Type B pancreatic cell (in vitro differentiated cells): ENCODE data around the gene LIMCH1. TPM values are rescaled to one million over a fixed set of nuclear protein-coding genes. Genes with fewer than 3 reads are reported as not detected.
A peak's percentile ranks its signal among the peaks of the same experiment; 100 is the strongest.

Experiments
- DNase-seq: peaks from one replicate; pipeline ENCODE4 v3.0.0; 2021; ENCODE audit warnings: mixed read lengths; ENCODE audit not compliant: unreplicated experiment; ENCODE audit errors: extremely low spot score
- H3K27ac Mint-ChIP-seq: 2 replicates; pipeline ENCODE4 v1.8.0; 2021; ENCODE audit warnings: mild to moderate bottlenecking, mixed read lengths
- H3K27me3 Mint-ChIP-seq: 2 replicates; pipeline ENCODE4 v1.8.0; 2021; ENCODE audit warnings: mixed read lengths
- H3K36me3 Mint-ChIP-seq: 2 replicates; pipeline ENCODE4 v1.8.0; 2021; ENCODE audit warnings: mixed read lengths
- H3K4me1 Mint-ChIP-seq: one replicate; pipeline ENCODE4 v1.8.0; 2021; ENCODE audit warnings: mixed read lengths; ENCODE audit not compliant: unreplicated experiment
- H3K4me3 Mint-ChIP-seq: 2 replicates; pipeline ENCODE4 v1.8.0; 2021; ENCODE audit warnings: mild to moderate bottlenecking, mixed read lengths
- H3K9me3 Mint-ChIP-seq: 2 replicates; pipeline ENCODE4 v1.8.0; 2021; ENCODE audit warnings: mixed read lengths
- total RNA-seq: library from RNA; stranded (reverse); gene quantifications from 2 replicates; pipeline ENCODE4 v1.2.1, GENCODE V29; 2021; ENCODE audit warnings: low replicate concordance
- TF ChIP-seq, protein P1 (sequence below): fragments of 200-600 bp; sonication (generic); conservative IDR thresholded peaks from 2 replicates; pipeline ENCODE4 v1.5.0; 2021; ENCODE audit warnings: antibody characterized with exemption, mild to moderate bottlenecking

The LIMCH1 gene
- total RNA-seq, 1 donor from 2014 or later = 67.9 TPM

DNA sequence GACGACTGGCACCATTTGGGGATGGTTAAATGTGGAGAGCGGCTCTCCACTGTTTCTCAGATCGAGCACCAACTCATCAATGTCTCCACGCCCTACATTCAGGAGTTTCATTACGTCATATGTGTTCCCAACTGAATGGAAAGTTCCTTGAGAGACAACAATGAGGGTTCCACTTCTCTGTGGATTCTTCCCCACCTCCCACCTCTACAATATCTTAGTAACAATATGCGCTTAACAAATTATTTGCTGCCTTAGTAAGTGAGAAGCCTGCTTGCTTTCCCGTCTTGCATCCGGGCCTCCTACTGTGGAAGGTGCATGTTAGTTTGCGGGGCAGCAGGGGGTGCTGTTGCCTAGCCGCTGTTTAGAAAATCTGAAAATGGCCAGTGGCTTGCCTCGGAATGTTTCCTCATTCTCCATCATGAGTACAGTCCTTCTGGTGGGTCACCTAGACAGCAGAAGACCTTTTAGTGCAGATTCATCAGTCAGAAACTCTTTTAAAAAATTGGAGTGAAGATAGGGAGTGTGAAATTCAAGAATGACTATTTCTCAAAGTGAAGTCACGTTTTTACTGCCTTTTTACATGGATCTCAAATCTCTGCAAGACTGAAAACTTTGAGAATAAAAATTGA, 154.9 kb downstream of the LIMCH1 start:
- Mint-ChIP-seq H3K27me3 (no peaks in the 10 kb centered on the region), H3K36me3 (peaks cover 6% of the 10 kb centered on the region), H3K4me1 (peaks cover 4% of the 10 kb centered on the region), H3K9me3 (no peaks in the 10 kb centered on the region), H3K27ac (peak overlapping the region; percentile 14), H3K4me3 (no peak overlapping the region)
- TF ChIP-seq, protein P1, sequence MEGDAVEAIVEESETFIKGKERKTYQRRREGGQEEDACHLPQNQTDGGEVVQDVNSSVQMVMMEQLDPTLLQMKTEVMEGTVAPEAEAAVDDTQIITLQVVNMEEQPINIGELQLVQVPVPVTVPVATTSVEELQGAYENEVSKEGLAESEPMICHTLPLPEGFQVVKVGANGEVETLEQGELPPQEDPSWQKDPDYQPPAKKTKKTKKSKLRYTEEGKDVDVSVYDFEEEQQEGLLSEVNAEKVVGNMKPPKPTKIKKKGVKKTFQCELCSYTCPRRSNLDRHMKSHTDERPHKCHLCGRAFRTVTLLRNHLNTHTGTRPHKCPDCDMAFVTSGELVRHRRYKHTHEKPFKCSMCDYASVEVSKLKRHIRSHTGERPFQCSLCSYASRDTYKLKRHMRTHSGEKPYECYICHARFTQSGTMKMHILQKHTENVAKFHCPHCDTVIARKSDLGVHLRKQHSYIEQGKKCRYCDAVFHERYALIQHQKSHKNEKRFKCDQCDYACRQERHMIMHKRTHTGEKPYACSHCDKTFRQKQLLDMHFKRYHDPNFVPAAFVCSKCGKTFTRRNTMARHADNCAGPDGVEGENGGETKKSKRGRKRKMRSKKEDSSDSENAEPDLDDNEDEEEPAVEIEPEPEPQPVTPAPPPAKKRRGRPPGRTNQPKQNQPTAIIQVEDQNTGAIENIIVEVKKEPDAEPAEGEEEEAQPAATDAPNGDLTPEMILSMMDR = peak; percentile 95
- no peak for DNase-seq

DNA sequence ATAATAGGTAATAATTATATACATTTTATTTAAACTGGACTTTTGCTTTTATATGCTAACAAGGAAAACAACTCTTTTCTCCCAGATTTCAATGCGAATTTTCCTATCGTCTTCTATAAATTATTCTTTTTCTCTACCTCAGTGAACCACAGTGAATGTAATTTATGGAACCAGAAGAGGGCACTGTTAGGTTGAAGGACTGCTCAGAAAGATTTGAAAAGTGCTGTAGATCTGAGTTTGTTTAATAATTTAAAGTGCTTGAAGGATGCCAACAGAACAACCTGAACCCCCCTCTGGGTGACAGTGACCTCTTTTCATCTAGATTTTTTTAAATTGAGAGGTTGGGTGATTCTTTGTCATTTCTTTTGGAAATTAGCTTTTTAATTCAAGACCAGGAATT, 155.7 kb downstream of the LIMCH1 start:
- Mint-ChIP-seq H3K4me1 (peaks cover 4% of the 10 kb centered on the region), H3K4me3 (no peak overlapping the region), H3K27ac (no peak overlapping the region), H3K36me3 (peaks cover 4% of the 10 kb centered on the region), H3K27me3 (no peaks in the 10 kb centered on the region), H3K9me3 (no peaks in the 10 kb centered on the region)
- no peak for DNase-seq
- TF ChIP-seq, protein P1 = peak; percentile 79

DNA sequence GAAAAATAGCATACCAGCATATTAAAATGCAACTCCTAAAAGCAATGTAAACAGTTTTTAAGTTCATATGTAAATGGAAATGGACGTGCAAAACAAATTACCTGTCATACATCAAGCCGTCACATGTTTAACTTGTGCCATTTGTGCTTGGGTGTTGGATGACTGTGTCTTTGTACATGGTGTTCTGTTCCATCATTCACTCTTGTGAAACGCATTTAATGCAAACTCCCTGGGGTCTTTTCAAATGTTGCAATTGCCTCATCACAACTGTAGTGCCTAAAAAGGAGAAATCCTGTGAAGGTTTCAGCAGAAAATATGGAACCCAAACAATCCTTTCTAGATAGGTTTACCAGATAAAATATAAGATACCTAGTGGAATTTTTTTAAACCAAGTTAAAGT, 158.2 kb downstream of the LIMCH1 start:
- Mint-ChIP-seq H3K27ac (no peak overlapping the region), H3K4me1 (peaks cover 4% of the 10 kb centered on the region), H3K36me3 (peaks cover 4% of the 10 kb centered on the region), H3K4me3 (no peak overlapping the region), H3K27me3 (peaks cover 2% of the 10 kb centered on the region), H3K9me3 (no peaks in the 10 kb centered on the region)
- TF ChIP-seq, protein P1 = no peak
- DNase-seq = no peak

DNA sequence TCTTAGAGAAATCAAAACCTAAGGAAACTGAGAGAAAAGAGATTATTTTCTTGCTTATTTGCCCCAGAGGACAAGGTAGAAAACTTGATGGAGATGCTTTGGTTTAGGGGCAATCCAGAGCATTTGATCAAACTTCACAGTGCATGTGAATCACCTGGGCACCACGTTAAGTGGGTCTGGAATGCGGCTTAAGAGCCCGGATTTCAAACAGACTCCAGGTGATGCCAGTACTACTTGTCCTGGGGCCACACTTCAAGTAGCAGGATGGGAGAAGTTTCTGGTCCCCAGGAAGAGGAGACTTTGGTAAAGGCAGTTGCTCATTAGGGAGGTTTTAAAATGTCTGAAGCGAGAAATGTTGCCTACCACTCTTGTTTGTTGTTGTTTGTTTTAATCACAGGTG, 158.8 kb downstream of the LIMCH1 start:
- H3K27me3 Mint-ChIP-seq = peaks cover 7% of the 10 kb centered on the region
- no peak overlapping the region for H3K27ac Mint-ChIP-seq
- H3K9me3 Mint-ChIP-seq = no peaks in the 10 kb centered on the region
- no peak overlapping the region for H3K4me3 Mint-ChIP-seq
- H3K4me1 Mint-ChIP-seq = peaks cover 4% of the 10 kb centered on the region
- peaks cover 4% of the 10 kb centered on the region for H3K36me3 Mint-ChIP-seq
- DNase-seq = no peak
- TF ChIP-seq, protein P1 = no peak

DNA sequence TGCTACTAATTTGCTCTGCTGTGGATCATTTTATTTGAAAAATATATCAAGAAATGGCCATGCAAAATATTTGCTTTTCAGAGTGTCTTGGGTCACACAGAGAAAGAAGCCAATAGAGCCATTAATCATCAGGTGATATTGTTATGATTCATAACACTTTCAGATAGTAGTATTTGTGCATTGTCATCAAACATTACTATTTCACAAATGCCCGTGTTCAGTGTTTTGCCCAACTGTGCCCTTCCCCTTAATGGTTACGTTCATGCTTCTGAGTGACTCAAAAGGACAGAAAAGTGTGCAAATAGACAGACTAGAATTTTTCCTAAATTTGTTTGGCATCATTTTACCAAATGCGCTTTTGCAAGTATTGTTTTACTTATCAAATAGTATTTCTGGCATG, 164.0 kb downstream of the LIMCH1 start:
- Mint-ChIP-seq H3K4me3 (no peak overlapping the region), H3K4me1 (no peaks in the 10 kb centered on the region), H3K9me3 (no peaks in the 10 kb centered on the region), H3K27me3 (peaks cover 45% of the 10 kb centered on the region), H3K27ac (no peak overlapping the region), H3K36me3 (peaks cover 4% of the 10 kb centered on the region)
- TF ChIP-seq, protein P1 = no peak
- no peak for DNase-seq
